Left lobe of liver (tissue), 2 donors: ENCODE measurements around the gene PPARD. TPM values are rescaled to one million over a fixed set of nuclear protein-coding genes. Genes with fewer than 3 reads are reported as not detected.
"Not testable (repeated sequence)": the region's sequence is repeated elsewhere in the genome, so short reads cannot be mapped to it uniquely, and the experiment has no call there.

Experiments
- ATAC-seq: fragments of 200-7000 bp; cut with Tn5 transposase; one replicate; pipeline ENCODE4 v1.9.1; 2020; ENCODE audit warnings: mild to moderate bottlenecking, moderate library complexity
- DNase-seq: peaks from one replicate; pipeline ENCODE4 v3.0.0-alpha.2; 2020; ENCODE audit warnings: low spot score
- total RNA-seq: library from RNA; stranded (reverse); gene quantifications from one replicate; pipeline ENCODE4 v1.2.1, GENCODE V29; 2021
- donor health status: DM: no; HTN: no; CAD: no; lungs with moderate emphysema.
- donor health status: DM: no; HTN: yes; CAD: no.

PPARD gene
- total RNA-seq, 1 donor from 2014 or later: 10.8 TPM

GRCh38 chr6:35378261-35378660 lies 35.9 kb downstream of the PPARD start:
- ATAC-seq (no peak), DNase-seq (no peak)

- ATAC-seq: no peak
- no peak for DNase-seq
Measured at GRCh38 chr6:35381132-35381531, 38.8 kb downstream of the PPARD start.

- ATAC-seq: peak; percentile 94
Measured at GRCh38 chr6:35382015-35382414, 39.7 kb downstream of the PPARD start.

GRCh38 chr6:35385457-35386202 lies 43.3 kb downstream of the PPARD start:
- DNase-seq (no peak), ATAC-seq (no peak)

More at GRCh38 chr6:35382015-35382414, 39.7 kb downstream of the PPARD start:
- peak; percentile 64 for DNase-seq

GRCh38 chr6:35386989-35387388 lies 44.6 kb downstream of the PPARD start:
- DNase-seq (no peak), ATAC-seq (no peak)

GRCh38 chr6:35388030-35388429 lies 45.7 kb downstream of the PPARD start:
- no peak for DNase-seq
- ATAC-seq: no peak

- no peak for DNase-seq
- no peak for ATAC-seq
Measured at GRCh38 chr6:35388772-35389352, 46.5 kb downstream of the PPARD start.

GRCh38 chr6:35389386-35389785 lies 47.0 kb downstream of the PPARD start:
- DNase-seq, ATAC-seq: not testable (repeated sequence)

- DNase-seq (no peak), ATAC-seq (peak; percentile 9)
Measured at GRCh38 chr6:35391240-35391968, 49.0 kb downstream of the PPARD start.

- DNase-seq: peak; percentile 59
Measured at GRCh38 chr6:35392111-35392702, 49.8 kb downstream of the PPARD start.

GRCh38 chr6:35392773-35393672 lies 50.7 kb downstream of the PPARD start:
- DNase-seq (no peak), ATAC-seq (peak; percentile 19)

More at GRCh38 chr6:35392111-35392702, 49.8 kb downstream of the PPARD start:
- ATAC-seq: peak; percentile 58

- no peak for DNase-seq
- no peak for ATAC-seq
Measured at GRCh38 chr6:35396991-35397390, 54.6 kb downstream of the PPARD start.

- no peak for DNase-seq
- no peak for ATAC-seq
Measured at GRCh38 chr6:35397806-35398418, 55.6 kb downstream of the PPARD start.

- ATAC-seq (no peak), DNase-seq (no peak)
Measured at GRCh38 chr6:35398526-35398925, 56.2 kb downstream of the PPARD start.

GRCh38 chr6:35400111-35400510 lies 57.8 kb downstream of the PPARD start:
- ATAC-seq (no peak), DNase-seq (no peak)

GRCh38 chr6:35400901-35401311 lies 58.5 kb downstream of the PPARD start:
- DNase-seq: no peak

GRCh38 chr6:35401514-35401913 lies 59.2 kb downstream of the PPARD start:
- peak; percentile 88 for DNase-seq
- peak; percentile 79 for ATAC-seq

More at GRCh38 chr6:35400901-35401311, 58.5 kb downstream of the PPARD start:
- peak; percentile 28 for ATAC-seq

- ATAC-seq: peak; percentile 84
- DNase-seq: peak; percentile 86
Measured at GRCh38 chr6:35402136-35402855, 59.9 kb downstream of the PPARD start.

- DNase-seq (no peak), ATAC-seq (no peak)
Measured at GRCh38 chr6:35402856-35403191, 60.5 kb downstream of the PPARD start.
